OCI-LY1 (cell line): ENCODE data around the gene FBXO34.

ENCODE experiments used
- H2AFZ ChIP-seq: fragments of 200-600 bp; sonication (generic), shearing (Covaris generic); 2 replicates; pipeline ENCODE4 v1.6.0; 2014; ENCODE audit warnings: antibody characterized with exemption, mild to moderate bottlenecking, low read length
- H3F3A ChIP-seq: fragments of 200-600 bp; sonication (generic), shearing (Covaris generic); 2 replicates; pipeline ENCODE4 v1.6.0; 2014; ENCODE audit warnings: mild to moderate bottlenecking, antibody characterized with exemption, low read length, moderate library complexity; ENCODE audit not compliant: insufficient read depth
- H3K27ac ChIP-seq: fragments of 200-600 bp; sonication (generic); 2 replicates; pipeline ENCODE4 v1.5.1; 2014; ENCODE audit warnings: low read length, mixed run types, mild to moderate bottlenecking, low read depth; ENCODE audit not compliant: poor library complexity, severe bottlenecking
- H3K27me3 ChIP-seq: fragments of 200-600 bp; sonication (generic); 2 replicates; pipeline ENCODE4 v1.6.0; 2014; ENCODE audit warnings: antibody characterized with exemption, mild to moderate bottlenecking, low read length, moderate library complexity; ENCODE audit not compliant: insufficient read depth
- H3K36me3 ChIP-seq: fragments of 200-600 bp; sonication (generic); 2 replicates; pipeline ENCODE4 v1.6.1; 2014; ENCODE audit warnings: mild to moderate bottlenecking, antibody characterized with exemption, low read length, moderate library complexity, mixed read lengths; ENCODE audit not compliant: insufficient read depth
- H3K4me1 ChIP-seq: fragments of 200-600 bp; sonication (generic); 2 replicates; pipeline ENCODE4 v1.5.1; 2014; ENCODE audit warnings: mild to moderate bottlenecking, low read length, moderate library complexity; ENCODE audit not compliant: insufficient read depth, severe bottlenecking
- H3K4me2 ChIP-seq: fragments of 200-600 bp; sonication (generic), shearing (Covaris generic); 2 replicates; pipeline ENCODE4 v1.6.1; 2014; ENCODE audit warnings: low read length
- H3K4me3 ChIP-seq: fragments of 200-600 bp; sonication (generic); 2 replicates; pipeline ENCODE4 v1.5.1; 2014; ENCODE audit warnings: low read length, low read depth, mild to moderate bottlenecking, mixed read lengths; ENCODE audit not compliant: poor library complexity, severe bottlenecking
- H3K79me2 ChIP-seq: fragments of 200-600 bp; shearing (Covaris generic); 2 replicates; pipeline ENCODE4 v1.6.1; 2016; ENCODE audit warnings: mixed run types, low read length, mixed read lengths; ENCODE audit not compliant: insufficient read depth
- H3K9ac ChIP-seq: fragments of 200-600 bp; sonication (generic), shearing (Covaris generic); 2 replicates; pipeline ENCODE4 v1.6.1; 2014; ENCODE audit warnings: mild to moderate bottlenecking, low read length, mixed read lengths
- H3K9me2 ChIP-seq: fragments of 200-600 bp; sonication (generic), shearing (Covaris generic); 2 replicates; pipeline ENCODE4 v1.6.1; 2014; ENCODE audit warnings: low read depth, mild to moderate bottlenecking, low read length, mixed read lengths
- H3K9me3 ChIP-seq: fragments of 200-600 bp; shearing (Covaris generic); 2 replicates; pipeline ENCODE4 v1.6.1; 2014; ENCODE audit warnings: low read length, mixed read lengths
- H4K20me1 ChIP-seq: fragments of 200-600 bp; sonication (generic), shearing (Covaris generic); 2 replicates; pipeline ENCODE4 v1.6.0; 2016; ENCODE audit warnings: mild to moderate bottlenecking, low read length; ENCODE audit not compliant: insufficient read depth
- EZH2 ChIP-seq: fragments of 200-600 bp; sonication (generic), shearing (Covaris generic); IDR thresholded peaks from 2 replicates; pipeline ENCODE4 v1.8.0; 2017; ENCODE audit warnings: borderline replicate concordance, mixed run types, mild to moderate bottlenecking, antibody characterized with exemption, low read length, moderate library complexity, mixed read lengths
- TF ChIP-seq, protein P1 (sequence below): fragments of 200-600 bp; sonication (generic), shearing (Covaris generic); IDR thresholded peaks from 2 replicates; pipeline ENCODE4 v1.5.1; 2017; ENCODE audit warnings: mild to moderate bottlenecking, antibody characterized with exemption, low read length, moderate library complexity, mixed read lengths

The FBXO34 gene

DNA sequence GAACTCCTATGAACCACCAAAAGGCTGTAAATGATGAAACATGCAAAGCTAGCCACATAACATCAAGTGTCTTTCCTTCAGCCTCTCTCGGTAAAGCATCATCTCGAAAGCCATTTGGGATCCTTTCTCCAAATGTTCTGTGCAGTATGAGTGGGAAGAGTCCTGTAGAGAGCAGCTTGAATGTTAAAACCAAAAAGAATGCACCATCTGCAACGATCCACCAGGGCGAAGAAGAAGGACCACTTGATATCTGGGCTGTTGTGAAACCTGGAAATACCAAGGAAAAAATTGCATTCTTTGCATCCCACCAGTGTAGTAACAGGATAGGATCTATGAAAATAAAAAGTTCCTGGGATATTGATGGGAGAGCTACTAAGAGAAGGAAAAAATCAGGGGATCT is 79.2 kb downstream of the FBXO34 start:
- Histone ChIP-seq H3K4me3 (no peak overlapping the region), H3K36me3 (peaks cover 33% of the 10 kb centered on the region; the same call in 1 of the 2 replicates), H3K9ac (no peak overlapping the region), H3K4me1 (peaks cover 27% of the 10 kb centered on the region), H3K4me2 (no peak overlapping the region), H3K79me2 (no peaks in the 10 kb centered on the region), H3K27ac (no peak overlapping the region), H3F3A (no peaks in the 10 kb centered on the region), H4K20me1 (no peaks in the 10 kb centered on the region), H3K9me2 (no peaks in the 10 kb centered on the region), H3K27me3 (no peaks in the 10 kb centered on the region), H3K9me3 (no peaks in the 10 kb centered on the region), H2AFZ (no peak overlapping the region)
- TF ChIP-seq, protein P1, sequence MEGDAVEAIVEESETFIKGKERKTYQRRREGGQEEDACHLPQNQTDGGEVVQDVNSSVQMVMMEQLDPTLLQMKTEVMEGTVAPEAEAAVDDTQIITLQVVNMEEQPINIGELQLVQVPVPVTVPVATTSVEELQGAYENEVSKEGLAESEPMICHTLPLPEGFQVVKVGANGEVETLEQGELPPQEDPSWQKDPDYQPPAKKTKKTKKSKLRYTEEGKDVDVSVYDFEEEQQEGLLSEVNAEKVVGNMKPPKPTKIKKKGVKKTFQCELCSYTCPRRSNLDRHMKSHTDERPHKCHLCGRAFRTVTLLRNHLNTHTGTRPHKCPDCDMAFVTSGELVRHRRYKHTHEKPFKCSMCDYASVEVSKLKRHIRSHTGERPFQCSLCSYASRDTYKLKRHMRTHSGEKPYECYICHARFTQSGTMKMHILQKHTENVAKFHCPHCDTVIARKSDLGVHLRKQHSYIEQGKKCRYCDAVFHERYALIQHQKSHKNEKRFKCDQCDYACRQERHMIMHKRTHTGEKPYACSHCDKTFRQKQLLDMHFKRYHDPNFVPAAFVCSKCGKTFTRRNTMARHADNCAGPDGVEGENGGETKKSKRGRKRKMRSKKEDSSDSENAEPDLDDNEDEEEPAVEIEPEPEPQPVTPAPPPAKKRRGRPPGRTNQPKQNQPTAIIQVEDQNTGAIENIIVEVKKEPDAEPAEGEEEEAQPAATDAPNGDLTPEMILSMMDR = no peak
- no peak for TF ChIP-seq EZH2

DNA sequence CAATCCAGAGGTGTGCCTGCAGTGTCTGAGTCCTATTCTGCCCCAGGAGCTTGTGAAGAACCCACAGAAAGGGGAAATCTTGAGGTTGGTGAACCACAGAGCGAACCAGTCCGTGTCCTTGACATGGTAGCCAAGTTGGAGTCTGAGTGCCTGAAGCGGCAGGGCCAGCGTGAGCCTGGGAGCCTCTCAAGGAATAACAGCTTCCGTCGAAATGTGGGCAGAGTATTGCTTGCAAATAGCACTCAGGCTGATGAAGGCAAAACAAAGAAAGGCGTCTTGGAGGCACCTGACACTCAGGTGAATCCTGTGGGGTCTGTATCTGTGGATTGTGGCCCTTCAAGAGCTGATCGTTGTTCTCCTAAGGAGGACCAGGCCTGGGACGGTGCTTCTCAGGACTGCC is 79.9 kb downstream of the FBXO34 start:
- H3K79me2 ChIP-seq = no peaks in the 10 kb centered on the region
- H3K27me3 ChIP-seq = no peaks in the 10 kb centered on the region
- H3K9ac ChIP-seq = no peak overlapping the region
- H3K4me1 ChIP-seq = peaks cover 27% of the 10 kb centered on the region
- no peaks in the 10 kb centered on the region for H3K9me3 ChIP-seq
- no peak overlapping the region for H3K27ac ChIP-seq
- no peaks in the 10 kb centered on the region for H3K9me2 ChIP-seq
- no peak overlapping the region for H2AFZ ChIP-seq
- no peaks in the 10 kb centered on the region for H3F3A ChIP-seq
- TF ChIP-seq EZH2 = no peak
- TF ChIP-seq, protein P1 = no peak
- H3K36me3 ChIP-seq = peaks cover 36% of the 10 kb centered on the region; the same call in 1 of the 2 replicates
- H3K4me2 ChIP-seq = no peak overlapping the region
- H3K4me3 ChIP-seq = no peak overlapping the region
- H4K20me1 ChIP-seq = no peaks in the 10 kb centered on the region

DNA sequence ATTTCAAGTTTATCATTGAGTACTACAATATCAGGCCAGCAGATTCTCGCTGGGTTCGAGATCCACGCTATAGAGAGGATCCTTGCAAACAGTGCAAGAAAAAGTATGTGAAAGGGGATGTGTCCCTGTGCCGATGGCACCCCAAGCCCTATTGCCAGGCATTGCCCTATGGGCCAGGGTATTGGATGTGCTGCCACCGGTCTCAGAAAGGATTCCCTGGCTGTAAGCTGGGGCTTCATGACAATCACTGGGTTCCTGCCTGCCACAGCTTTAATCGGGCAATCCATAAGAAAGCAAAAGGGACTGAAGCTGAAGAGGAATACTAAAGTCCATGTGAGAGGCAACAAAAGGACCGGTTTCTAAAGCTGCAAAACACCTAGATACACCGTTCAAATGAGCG is 81.0 kb downstream of the FBXO34 start:
- no peak overlapping the region for H3K4me2 ChIP-seq
- no peak overlapping the region for H2AFZ ChIP-seq
- H3K79me2 ChIP-seq = no peaks in the 10 kb centered on the region
- no peak overlapping the region for H3K9ac ChIP-seq
- H3K4me1 ChIP-seq = peaks cover 27% of the 10 kb centered on the region
- no peaks in the 10 kb centered on the region for H3K9me2 ChIP-seq
- TF ChIP-seq, protein P1 = no peak
- no peak for TF ChIP-seq EZH2
- H4K20me1 ChIP-seq = no peaks in the 10 kb centered on the region
- no peaks in the 10 kb centered on the region for H3K9me3 ChIP-seq
- H3K27me3 ChIP-seq = no peaks in the 10 kb centered on the region
- no peak overlapping the region for H3K4me3 ChIP-seq
- H3K27ac ChIP-seq = no peak overlapping the region
- peaks cover 36% of the 10 kb centered on the region; the same call in 1 of the 2 replicates for H3K36me3 ChIP-seq
- no peaks in the 10 kb centered on the region for H3F3A ChIP-seq
